HG02588 (cell line): ENCODE data around the gene SLC12A8.
"Not testable (repeated sequence)": the region's sequence is repeated elsewhere in the genome, so short reads cannot be mapped to it uniquely, and the experiment has no call there.

ENCODE experiments used
- ATAC-seq: cut with Tn5 transposase; IDR thresholded peaks from one replicate; pipeline ENCODE4 v1.9.1; 2021; ENCODE audit warnings: mild to moderate bottlenecking, moderate library complexity; ENCODE audit not compliant: unreplicated experiment

Gene SLC12A8

GRCh38 chr3:125116311-125117080 lies 96.1 kb downstream of the SLC12A8 start:
- ATAC-seq = no peak

- no peak for ATAC-seq
These were observed 96.9 kb downstream of the SLC12A8 start for GRCh38 chr3:125115640-125116039.

GRCh38 chr3:125112981-125113380 lies 99.6 kb downstream of the SLC12A8 start:
- no peak for ATAC-seq

GRCh38 chr3:125110876-125111480 lies 101.6 kb downstream of the SLC12A8 start:
- ATAC-seq = no peak

- ATAC-seq = no peak
These were observed 102.3 kb downstream of the SLC12A8 start for GRCh38 chr3:125110016-125110875.

- ATAC-seq = no peak
These were observed 103.0 kb downstream of the SLC12A8 start for GRCh38 chr3:125109536-125109925.

GRCh38 chr3:125108833-125109535 lies 103.6 kb downstream of the SLC12A8 start:
- ATAC-seq = no peak

GRCh38 chr3:125107861-125108567 lies 104.5 kb downstream of the SLC12A8 start:
- no peak for ATAC-seq

- ATAC-seq = no peak
These were observed 105.2 kb downstream of the SLC12A8 start for GRCh38 chr3:125107363-125107762.

- no peak for ATAC-seq
These were observed 107.4 kb downstream of the SLC12A8 start for GRCh38 chr3:125105116-125105515.

- no peak for ATAC-seq
These were observed 107.9 kb downstream of the SLC12A8 start for GRCh38 chr3:125104639-125105038.

- no peak for ATAC-seq
These were observed 109.1 kb downstream of the SLC12A8 start for GRCh38 chr3:125103406-125103805.

- no peak for ATAC-seq
These were observed 110.1 kb downstream of the SLC12A8 start for GRCh38 chr3:125102470-125102869.

GRCh38 chr3:125098611-125099291 lies 113.8 kb downstream of the SLC12A8 start:
- ATAC-seq = no peak

GRCh38 chr3:125090649-125091048 lies 121.9 kb downstream of the SLC12A8 start:
- no peak for ATAC-seq

- ATAC-seq = no peak
These were observed 124.7 kb downstream of the SLC12A8 start for GRCh38 chr3:125087768-125088391.

- ATAC-seq = no peak
These were observed 127.4 kb downstream of the SLC12A8 start for GRCh38 chr3:125085166-125085565.

GRCh38 chr3:125083776-125084175 lies 128.8 kb downstream of the SLC12A8 start:
- no peak for ATAC-seq

GRCh38 chr3:125082339-125082738 lies 130.2 kb downstream of the SLC12A8 start:
- not testable (repeated sequence) for ATAC-seq
